KG1 (cell line): ENCODE results near the gene KCNF1.

Experiments
- DNase-seq: peaks from one replicate; lab custom pipeline; 2025; lab: John Stamatoyannopoulos, UW

KCNF1 gene

GRCh38 chr2:10921525-10921924, 9.8 kb downstream of the KCNF1 start:
- no peak for DNase-seq

- no peak for DNase-seq
These were observed 10.7 kb downstream of the KCNF1 start for GRCh38 chr2:10922307-10923007.

DNA sequence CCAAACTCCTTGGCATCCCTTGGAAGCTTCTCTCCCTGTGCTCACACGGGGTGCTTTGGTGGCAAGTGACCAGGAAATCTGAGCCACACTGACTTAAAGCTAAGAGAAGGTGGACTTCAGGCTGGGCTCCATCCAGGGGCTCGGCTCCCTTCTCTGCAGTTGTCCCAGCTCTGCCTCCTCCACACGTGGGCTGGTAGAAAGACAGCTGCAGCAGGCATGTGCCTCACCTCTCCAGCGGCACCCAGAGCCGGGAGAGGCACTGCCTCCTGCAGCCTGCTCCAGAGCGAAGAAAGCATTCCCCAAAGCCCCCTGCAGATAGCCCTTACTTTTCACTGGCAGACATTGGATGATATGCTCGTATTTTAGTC, 11.3 kb downstream of the KCNF1 start:
- DNase-seq: no peak

- DNase-seq: no peak
These were observed 12.2 kb downstream of the KCNF1 start for GRCh38 chr2:10923965-10924364.

DNA sequence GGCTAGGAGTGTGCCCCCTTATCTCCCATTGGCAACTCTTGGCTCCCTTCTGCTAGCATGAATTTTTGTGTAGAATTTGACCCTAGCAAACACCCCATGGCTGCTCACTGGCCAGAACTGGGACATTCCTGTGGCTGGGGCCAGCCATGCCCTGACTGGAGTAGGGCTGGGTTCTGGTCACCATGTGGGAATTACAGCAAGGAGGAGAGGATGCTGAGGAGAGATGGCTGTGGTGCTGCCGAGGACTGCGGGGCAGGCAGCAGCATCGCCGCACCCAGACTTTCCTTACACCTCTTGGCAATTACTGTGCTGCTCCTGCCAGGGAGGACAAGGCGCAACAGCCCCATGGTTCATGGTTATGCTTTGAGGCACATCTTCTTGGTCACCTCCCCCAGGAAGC, 12.7 kb downstream of the KCNF1 start:
- no peak for DNase-seq

- DNase-seq: no peak
These were observed 13.1 kb downstream of the KCNF1 start for GRCh38 chr2:10924859-10925258.

DNA sequence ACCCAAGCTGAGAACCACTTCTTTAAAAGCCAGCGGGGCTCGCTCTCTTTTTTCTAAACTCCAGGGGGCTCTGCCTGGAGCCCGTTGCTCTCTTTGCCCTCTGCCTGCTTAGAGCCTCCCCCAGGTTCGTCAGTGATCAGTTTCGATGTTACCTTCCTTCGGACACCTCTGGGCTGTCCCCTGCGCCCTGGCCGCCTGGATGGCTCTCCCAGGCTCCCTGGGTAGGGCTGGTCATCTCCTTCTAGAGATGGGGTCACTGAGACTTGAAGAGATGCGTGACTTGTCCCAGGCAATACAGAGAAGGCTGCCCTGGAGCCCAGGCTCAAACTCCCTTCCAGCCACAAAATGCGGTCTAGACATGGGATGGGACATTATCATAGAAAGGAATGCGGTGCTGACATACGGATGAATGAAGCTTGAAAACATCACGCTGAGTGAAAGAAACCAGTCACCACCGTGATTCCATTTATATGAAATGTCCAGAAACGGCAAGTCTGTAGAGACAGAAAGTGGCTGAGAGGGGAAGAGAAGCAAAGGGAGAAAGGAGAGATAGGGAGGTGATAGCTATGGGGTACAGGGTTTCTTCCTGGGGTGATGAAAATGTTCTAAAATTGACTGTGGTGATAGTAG, 14.6 kb downstream of the KCNF1 start:
- no peak for DNase-seq

DNA sequence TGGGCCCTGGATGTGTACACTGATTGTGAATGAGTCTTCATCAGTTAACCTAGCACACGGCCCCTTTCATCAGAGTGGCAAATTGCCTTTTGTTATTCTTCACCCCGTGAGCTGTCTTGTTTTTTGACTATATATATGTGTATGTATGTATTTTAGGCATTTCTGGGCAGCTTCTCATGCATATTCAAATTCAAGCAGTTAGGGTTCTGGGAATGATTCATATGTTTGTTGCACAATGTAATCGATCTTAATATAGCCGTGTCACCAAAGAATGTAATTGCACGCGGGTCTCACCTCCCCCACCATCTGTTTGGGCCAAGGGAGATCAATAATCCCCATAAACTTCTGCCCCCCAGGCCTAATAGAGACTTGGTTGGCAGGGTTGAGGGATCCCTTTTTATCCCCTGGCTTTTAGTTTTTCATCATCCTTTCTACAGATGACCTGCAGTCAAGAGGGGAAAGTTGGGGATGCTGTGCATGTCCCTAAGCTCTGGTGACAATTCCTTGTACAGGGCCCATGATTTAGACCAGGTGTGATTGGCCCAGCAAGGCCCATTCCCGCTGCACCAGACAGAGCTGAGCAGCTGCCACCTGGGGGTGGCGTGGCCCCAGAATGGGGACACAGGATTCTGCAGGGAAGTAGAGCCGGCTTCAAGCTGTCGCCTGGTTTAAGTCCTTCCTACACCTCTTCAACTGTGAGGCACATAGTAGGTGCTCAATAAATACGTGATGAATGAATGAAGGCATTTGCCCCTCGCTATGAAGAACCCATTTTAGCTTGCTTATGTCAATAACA, 19.2 kb downstream of the KCNF1 start:
- no peak for DNase-seq

DNA sequence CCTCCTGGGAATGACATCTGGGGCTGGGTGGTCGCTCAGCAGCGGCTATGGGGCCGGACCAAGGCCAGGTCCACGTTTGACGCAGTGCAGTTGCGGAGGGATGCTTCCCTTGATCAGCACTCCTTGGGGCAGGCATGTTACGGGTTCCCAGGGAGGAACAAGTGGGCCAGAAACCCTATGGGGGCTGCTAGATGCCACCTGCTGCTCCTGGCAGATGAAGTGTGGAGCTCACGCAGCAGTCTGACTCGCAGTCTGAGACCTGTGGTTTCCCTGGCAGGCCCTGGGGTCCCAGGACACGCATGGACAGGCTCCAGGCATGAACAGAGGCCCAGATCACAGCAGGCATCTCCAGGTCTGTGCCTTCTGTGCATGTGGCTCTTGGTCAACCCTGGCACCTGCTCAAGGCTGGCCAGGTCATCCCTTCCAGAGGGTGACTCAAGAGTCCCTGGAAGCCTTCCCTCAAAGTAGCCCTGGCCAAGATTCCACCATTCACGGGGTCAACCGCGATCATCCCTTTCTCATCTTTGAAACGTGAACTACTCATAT, 20.0 kb downstream of the KCNF1 start:
- no peak for DNase-seq

- DNase-seq: no peak
These were observed 20.8 kb downstream of the KCNF1 start for GRCh38 chr2:10932345-10933151.

DNA sequence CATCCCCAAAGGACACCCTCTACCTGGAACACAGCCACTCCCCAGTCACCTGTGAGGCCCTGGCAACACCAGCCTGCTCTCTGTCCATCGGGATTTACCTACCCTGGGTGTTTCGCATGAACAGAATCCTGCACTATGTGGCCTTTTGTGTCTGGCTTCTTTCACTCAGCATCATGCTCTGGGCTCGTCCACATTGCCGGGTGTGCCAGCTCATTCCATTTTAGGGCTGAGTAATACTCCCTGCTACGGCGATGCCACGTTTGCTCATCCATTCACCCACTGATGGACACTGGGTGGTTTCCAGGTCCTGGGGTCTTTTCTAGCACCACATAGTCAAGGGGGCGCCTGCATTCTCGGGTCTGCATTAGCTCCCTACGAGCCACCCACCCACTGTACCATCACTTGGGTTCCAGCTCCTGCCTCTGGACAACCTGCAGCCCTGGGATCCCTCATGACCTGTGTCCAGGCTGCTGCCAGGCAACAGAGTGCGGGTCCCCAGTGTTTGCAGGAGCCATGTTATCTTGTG, 22.0 kb downstream of the KCNF1 start:
- no peak for DNase-seq

- no peak for DNase-seq
These were observed 22.7 kb downstream of the KCNF1 start for GRCh38 chr2:10934308-10934978.

DNA sequence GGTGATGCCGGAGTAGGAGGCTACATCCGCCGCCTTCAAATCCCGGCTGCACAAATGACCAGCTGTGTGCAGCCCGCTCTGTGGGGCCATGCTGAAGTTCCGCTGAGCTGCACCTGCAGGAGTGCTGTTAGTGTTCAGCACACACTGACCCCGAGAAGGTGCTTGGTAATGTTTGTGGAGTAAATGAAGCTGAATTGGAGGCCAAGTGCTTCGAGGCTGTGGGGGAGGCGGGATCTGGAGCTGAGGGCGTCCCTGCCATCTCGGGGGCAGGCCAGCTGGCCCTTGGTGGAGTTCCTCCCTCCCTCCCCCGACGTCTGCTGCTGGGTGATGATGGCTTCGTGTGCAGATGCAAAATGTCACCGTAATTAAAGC, 23.2 kb downstream of the KCNF1 start:
- DNase-seq: no peak

- no peak for DNase-seq
These were observed 23.7 kb downstream of the KCNF1 start for GRCh38 chr2:10935366-10935918.

GRCh38 chr2:10935953-10936942, 24.5 kb downstream of the KCNF1 start:
- no peak for DNase-seq

GRCh38 chr2:10939058-10939457, 27.3 kb downstream of the KCNF1 start:
- no peak for DNase-seq

DNA sequence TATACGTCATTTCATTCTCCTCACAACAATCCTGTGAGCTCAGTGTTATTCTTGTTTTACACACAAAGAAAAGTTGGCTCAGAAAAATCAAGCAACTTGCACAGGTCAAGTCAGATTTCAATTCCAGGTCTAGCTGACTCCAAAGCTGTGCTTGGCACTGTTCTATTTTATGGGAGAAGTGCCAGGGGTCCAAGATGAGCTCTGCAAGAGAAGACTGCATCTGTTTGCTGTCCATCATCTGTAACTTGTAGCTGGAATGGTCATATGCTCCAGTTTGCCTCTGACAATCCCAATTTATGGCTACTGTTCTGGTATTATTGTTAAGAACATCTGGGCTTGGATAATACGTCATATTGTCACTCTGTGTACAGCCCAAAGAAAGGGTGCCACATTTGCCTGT, 28.9 kb downstream of the KCNF1 start:
- DNase-seq: no peak

GRCh38 chr2:10941383-10941782, 29.6 kb downstream of the KCNF1 start:
- DNase-seq: no peak

GRCh38 chr2:10944799-10945198, 33.1 kb downstream of the KCNF1 start:
- no peak for DNase-seq

DNA sequence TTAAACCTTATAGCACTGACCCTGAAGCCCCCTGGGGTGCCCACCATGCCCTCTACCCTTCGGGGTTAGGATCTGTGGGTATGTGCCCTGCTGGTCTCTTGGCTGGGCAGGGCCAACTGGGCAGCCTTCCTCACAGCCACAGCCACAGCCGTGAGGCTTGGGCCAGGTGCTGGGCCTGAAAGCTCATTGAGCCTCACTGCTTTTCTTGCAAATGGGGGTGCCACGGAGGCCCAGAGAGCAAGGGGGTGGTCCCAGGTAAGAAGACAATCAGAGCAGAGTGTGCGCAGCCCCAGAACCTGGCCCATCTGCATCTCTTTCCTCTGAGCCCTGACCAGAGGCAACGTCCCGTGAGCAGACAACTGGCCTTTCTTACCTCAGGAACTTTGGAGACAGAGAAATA, 34.7 kb downstream of the KCNF1 start:
- DNase-seq: no peak
